ENCODE data around the gene C2orf69. TPM values are rescaled to one million over a fixed set of nuclear protein-coding genes. Genes with fewer than 3 reads are reported as not detected.

C2orf69 gene
- total RNA-seq, 2 donors from 2014 or later: 16.3 to 24.6 TPM

GRCh38 chr2:199882667-199883066 is 28.4 kb upstream of the C2orf69 start:
- Histone ChIP-seq H3K4me1 (ENCODE audit: control insufficient read depth, insufficient read depth, low read length) (no peaks in the 10 kb centered on the region), H3K27me3 (ENCODE audit: control insufficient read depth, insufficient read depth, low read length, poor library complexity, severe bottlenecking) (peaks cover 5% of the 10 kb centered on the region), H3K36me3 (ENCODE audit: control insufficient read depth, insufficient read depth, low read length) (no peaks in the 10 kb centered on the region), H3K9ac (ENCODE audit: extremely low read depth, low read length, poor library complexity, severe bottlenecking) (no peak overlapping the region), H3K4me3 (ENCODE audit: low read length) (no peak overlapping the region), H3K9me3 (ENCODE audit: control insufficient read depth, low read length) (no peaks in the 10 kb centered on the region), H3K27ac (ENCODE audit: low read depth, low read length) (no peak overlapping the region)
- Mint-ChIP-seq H3K27ac (no peak overlapping the region), H3K4me1 (no peaks in the 10 kb centered on the region), H3K36me3 (ENCODE audit: low read depth) (no peaks in the 10 kb centered on the region), H3K27me3 (ENCODE audit: insufficient read depth) (peaks cover 7% of the 10 kb centered on the region), H3K9me3 (peaks cover 6% of the 10 kb centered on the region), H3K4me3 (no peak overlapping the region)
- no peak for DNase-seq
- TF ChIP-seq, protein P1, sequence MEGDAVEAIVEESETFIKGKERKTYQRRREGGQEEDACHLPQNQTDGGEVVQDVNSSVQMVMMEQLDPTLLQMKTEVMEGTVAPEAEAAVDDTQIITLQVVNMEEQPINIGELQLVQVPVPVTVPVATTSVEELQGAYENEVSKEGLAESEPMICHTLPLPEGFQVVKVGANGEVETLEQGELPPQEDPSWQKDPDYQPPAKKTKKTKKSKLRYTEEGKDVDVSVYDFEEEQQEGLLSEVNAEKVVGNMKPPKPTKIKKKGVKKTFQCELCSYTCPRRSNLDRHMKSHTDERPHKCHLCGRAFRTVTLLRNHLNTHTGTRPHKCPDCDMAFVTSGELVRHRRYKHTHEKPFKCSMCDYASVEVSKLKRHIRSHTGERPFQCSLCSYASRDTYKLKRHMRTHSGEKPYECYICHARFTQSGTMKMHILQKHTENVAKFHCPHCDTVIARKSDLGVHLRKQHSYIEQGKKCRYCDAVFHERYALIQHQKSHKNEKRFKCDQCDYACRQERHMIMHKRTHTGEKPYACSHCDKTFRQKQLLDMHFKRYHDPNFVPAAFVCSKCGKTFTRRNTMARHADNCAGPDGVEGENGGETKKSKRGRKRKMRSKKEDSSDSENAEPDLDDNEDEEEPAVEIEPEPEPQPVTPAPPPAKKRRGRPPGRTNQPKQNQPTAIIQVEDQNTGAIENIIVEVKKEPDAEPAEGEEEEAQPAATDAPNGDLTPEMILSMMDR (conservative IDR thresholded peaks at IDR 0.05): no peak

- Mint-ChIP-seq H3K27me3 (ENCODE audit: insufficient read depth) (peaks cover 7% of the 10 kb centered on the region), H3K4me1 (no peaks in the 10 kb centered on the region), H3K36me3 (ENCODE audit: low read depth) (no peaks in the 10 kb centered on the region), H3K4me3 (no peak overlapping the region), H3K27ac (no peak overlapping the region), H3K9me3 (peaks cover 1% of the 10 kb centered on the region)
- no peak overlapping the region for H3K4me3 ChIP-seq (ENCODE audit: low read length)
- no peak overlapping the region for H3K27ac ChIP-seq (ENCODE audit: low read depth, low read length)
- H3K27me3 ChIP-seq (ENCODE audit: control insufficient read depth, insufficient read depth, low read length, poor library complexity, severe bottlenecking): peaks cover 5% of the 10 kb centered on the region
- no peaks in the 10 kb centered on the region for H3K36me3 ChIP-seq (ENCODE audit: control insufficient read depth, insufficient read depth, low read length)
- H3K9ac ChIP-seq (ENCODE audit: extremely low read depth, low read length, poor library complexity, severe bottlenecking): no peak overlapping the region
- no peak for DNase-seq
- no peaks in the 10 kb centered on the region for H3K4me1 ChIP-seq (ENCODE audit: control insufficient read depth, insufficient read depth, low read length)
- H3K9me3 ChIP-seq (ENCODE audit: control insufficient read depth, low read length): no peaks in the 10 kb centered on the region
- TF ChIP-seq, protein P1 (conservative IDR thresholded peaks at IDR 0.05): no peak
- 82 to 93% methylated on average over 3 to 6 of the region's 6 CpGs for WGBS, 2 experiments (ENCODE audit: insufficient coverage in 1 of 2, insufficient read length in 1 of 2)
Observed at GRCh38 chr2:199883474-199884212, 27.4 kb upstream of the C2orf69 start.

DNA sequence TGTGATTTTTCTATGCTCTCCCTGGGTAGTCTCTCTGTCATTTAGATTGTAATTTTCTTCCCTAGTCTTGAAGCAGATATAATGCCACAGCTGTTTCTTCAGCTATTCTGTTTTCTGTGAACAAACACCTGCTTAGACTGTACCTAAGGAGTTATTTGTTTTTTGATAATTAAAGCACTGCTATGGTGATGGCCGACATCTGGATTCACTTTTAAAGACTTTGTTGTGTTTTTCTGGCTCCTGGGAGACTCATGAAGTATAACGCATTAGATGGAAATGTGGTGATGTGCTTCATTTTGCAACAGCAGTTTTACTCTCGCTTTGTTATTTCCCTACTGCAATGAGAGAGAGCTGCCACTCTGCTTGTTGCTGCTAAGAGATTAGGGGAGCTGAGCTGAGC is 15.7 kb upstream of the C2orf69 start:
- Histone ChIP-seq H3K4me3 (ENCODE audit: low read length) (no peak overlapping the region), H3K4me1 (ENCODE audit: control insufficient read depth, insufficient read depth, low read length) (no peaks in the 10 kb centered on the region), H3K36me3 (ENCODE audit: control insufficient read depth, insufficient read depth, low read length) (no peaks in the 10 kb centered on the region), H3K9me3 (ENCODE audit: control insufficient read depth, low read length) (no peaks in the 10 kb centered on the region), H3K27ac (ENCODE audit: low read depth, low read length) (no peak overlapping the region), H3K9ac (ENCODE audit: extremely low read depth, low read length, poor library complexity, severe bottlenecking) (no peak overlapping the region), H3K27me3 (ENCODE audit: control insufficient read depth, insufficient read depth, low read length, poor library complexity, severe bottlenecking) (no peaks in the 10 kb centered on the region)
- TF ChIP-seq, protein P1 (conservative IDR thresholded peaks at IDR 0.05): no peak
- H3K27me3 Mint-ChIP-seq (ENCODE audit: insufficient read depth): no peaks in the 10 kb centered on the region
- no peaks in the 10 kb centered on the region for H3K36me3 Mint-ChIP-seq (ENCODE audit: low read depth)
- no peaks in the 10 kb centered on the region for H3K9me3 Mint-ChIP-seq
- peaks cover 8% of the 10 kb centered on the region for H3K4me1 Mint-ChIP-seq
- H3K4me3 Mint-ChIP-seq: no peak overlapping the region
- 89 to 90% methylated on average over 2 to 3 of the region's 3 CpGs for WGBS, 2 experiments (ENCODE audit: insufficient coverage in 1 of 2, insufficient read length in 1 of 2)
- DNase-seq: no peak
- H3K27ac Mint-ChIP-seq: no peak overlapping the region

Measured in endodermal cell (in vitro differentiated cells).